Right lobe of liver (tissue), 6 donors: Measurements from ENCODE around the gene CPED1. TPM values are rescaled to one million over a fixed set of nuclear protein-coding genes. Genes with fewer than 3 reads are reported as not detected.

Source experiments
- ATAC-seq, 4 donors: fragments of 200-7000 bp; cut with Tn5 transposase; one replicate each; pipeline ENCODE4 v1.9.1; 2020; ENCODE audit warnings: mild to moderate bottlenecking in 4 of 4, moderate library complexity in 4 of 4
- DNase-seq, 3 donors: peaks; one replicate each; pipeline ENCODE4 v3.0.0-alpha.2; 2020
- H3K27ac ChIP-seq, 3 donors: fragments of 200-600 bp; one replicate each; pipeline ENCODE4 v1.8.0; 2022
- H3K27me3 ChIP-seq, 2 donors: fragments of 200-600 bp; one replicate each; pipeline ENCODE4 v1.8.0; 2022
- H3K36me3 ChIP-seq, 4 donors: fragments of 200-600 bp; sonication (generic) in 1 of 4; one replicate each; pipeline versions ENCODE4 v1.5.1 to v1.8.0; 2017 to 2022; ENCODE audit warnings: control low read depth in 1 of 4
- H3K4me1 ChIP-seq, 4 donors: fragments of 200-600 bp; sonication (generic) in 1 of 4; one replicate each; pipeline versions ENCODE4 v1.5.1 to v1.8.0; 2017 to 2022; ENCODE audit warnings: control low read depth in 1 of 4
- H3K4me3 ChIP-seq, 3 donors: fragments of 200-600 bp; one replicate each; pipeline ENCODE4 v1.8.0; 2022
- H3K9me3 ChIP-seq, 4 donors: fragments of 200-600 bp; sonication (generic) in 1 of 4; one replicate each; pipeline versions ENCODE4 v1.5.1 to v1.8.0; 2017 to 2022; ENCODE audit warnings: control low read depth in 1 of 4
- POLR2A ChIP-seq: fragments of 450-650 bp; IDR thresholded peaks from one replicate; pipeline ENCODE4 v1.6.1; 2017; ENCODE audit warnings: antibody characterized with exemption, mild to moderate bottlenecking
- WGBS: methylation state at CpG from one replicate; pipeline ENCODE4 v1.1.6; 2018; ENCODE audit warnings: low coverage, low lambda C conversion rate; ENCODE audit not compliant: insufficient coverage; ENCODE audit errors: missing lambda C conversion rate; 5-methylcytosine and 5-hydroxymethylcytosine counted together
- intact Hi-C, 2 donors: fragments of 100-400 bp; cut with DNase I; formaldehyde crosslinking; loops; one replicate each; pipeline versions ENCODE4 v1.11.2 to v1.14.1; 2022
- total RNA-seq, 6 experiments: library from RNA; depleted of rRNA in 2 of 6; stranded (reverse); fragments of >200 nt in 2 of 6; fragmentation: NEBNext Ultra II Directional in 3 of 6; extraction: Animal tissue kit (Norgen Biotek cat#: 25700) in 3 of 6; gene quantifications; one replicate each; pipeline versions ENCODE4 v1.1.0 to v1.2.4, GENCODE V29; 2016 to 2023
- TF ChIP-seq, protein P1 (sequence below), 4 donors: fragments of 200-600 bp in 3 of 4; fragments of 450-650 bp in 1 of 4; IDR thresholded peaks; one replicate each; pipeline versions ENCODE4 v1.5.1 to v1.8.0; 2016 to 2022; ENCODE audit warnings: antibody characterized with exemption in 4 of 4, mild to moderate bottlenecking in 2 of 4
- donor health status: DM: no; HTN: yes; CAD: no.
- donor health status: DM: no; HTN: no; CAD: no.
- donor health status: DM: no; HTN: no; CAD: no.
- donor health status: DM: no; HTN: yes; CAD: no.
- donor health status: DM: no; HTN: yes; CAD: no.

The CPED1 gene
- total RNA-seq, 6 experiments from 2014 or later: 24.3 to 45.8 (median 34.9) TPM

GRCh38 chr7:121187222-121187621, 198.7 kb downstream of the CPED1 start:
- intact Hi-C loops: no loop called here
- Histone ChIP-seq H3K27ac (no peak overlapping the region), H3K4me1 (no peaks in the 10 kb centered on the region), H3K27me3 (no peaks in the 10 kb centered on the region), H3K4me3 (no peak overlapping the region), H3K9me3 (no peaks in the 10 kb centered on the region), H3K36me3 (no peaks in the 10 kb centered on the region)
- 83% methylated on average over 3 of the region's 3 CpGs for WGBS
- ATAC-seq (no peak), DNase-seq (no peak)
- no peak for TF ChIP-seq POLR2A
- TF ChIP-seq, protein P1, sequence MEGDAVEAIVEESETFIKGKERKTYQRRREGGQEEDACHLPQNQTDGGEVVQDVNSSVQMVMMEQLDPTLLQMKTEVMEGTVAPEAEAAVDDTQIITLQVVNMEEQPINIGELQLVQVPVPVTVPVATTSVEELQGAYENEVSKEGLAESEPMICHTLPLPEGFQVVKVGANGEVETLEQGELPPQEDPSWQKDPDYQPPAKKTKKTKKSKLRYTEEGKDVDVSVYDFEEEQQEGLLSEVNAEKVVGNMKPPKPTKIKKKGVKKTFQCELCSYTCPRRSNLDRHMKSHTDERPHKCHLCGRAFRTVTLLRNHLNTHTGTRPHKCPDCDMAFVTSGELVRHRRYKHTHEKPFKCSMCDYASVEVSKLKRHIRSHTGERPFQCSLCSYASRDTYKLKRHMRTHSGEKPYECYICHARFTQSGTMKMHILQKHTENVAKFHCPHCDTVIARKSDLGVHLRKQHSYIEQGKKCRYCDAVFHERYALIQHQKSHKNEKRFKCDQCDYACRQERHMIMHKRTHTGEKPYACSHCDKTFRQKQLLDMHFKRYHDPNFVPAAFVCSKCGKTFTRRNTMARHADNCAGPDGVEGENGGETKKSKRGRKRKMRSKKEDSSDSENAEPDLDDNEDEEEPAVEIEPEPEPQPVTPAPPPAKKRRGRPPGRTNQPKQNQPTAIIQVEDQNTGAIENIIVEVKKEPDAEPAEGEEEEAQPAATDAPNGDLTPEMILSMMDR (IDR thresholded peaks at IDR 0.05): no peak

- ATAC-seq: peak in 1 of 4 donors; percentile 36
- DNase-seq: no peak
- Histone ChIP-seq H3K9me3 (no peaks in the 10 kb centered on the region), H3K4me3 (no peak overlapping the region), H3K27me3 (no peaks in the 10 kb centered on the region), H3K27ac (no peak overlapping the region), H3K4me1 (no peaks in the 10 kb centered on the region), H3K36me3 (no peaks in the 10 kb centered on the region)
- intact Hi-C loops: no loop called here
- TF ChIP-seq POLR2A: no peak
- TF ChIP-seq, protein P1 (IDR thresholded peaks at IDR 0.05): no peak
Observed at GRCh38 chr7:121187676-121188075, 199.2 kb downstream of the CPED1 start.

- H3K4me3 ChIP-seq: no peak overlapping the region
- no peaks in the 10 kb centered on the region for H3K9me3 ChIP-seq
- no peaks in the 10 kb centered on the region for H3K27me3 ChIP-seq
- intact Hi-C loops: no loop called here
- ATAC-seq: no peak
- H3K27ac ChIP-seq: no peak overlapping the region
- 80% methylated on average over 3 of the region's 3 CpGs for WGBS
- H3K4me1 ChIP-seq: no peaks in the 10 kb centered on the region
- TF ChIP-seq, protein P1 (IDR thresholded peaks at IDR 0.05): no peak
- no peak for TF ChIP-seq POLR2A
- DNase-seq: no peak
- H3K36me3 ChIP-seq: no peaks in the 10 kb centered on the region
Observed at GRCh38 chr7:121192834-121193233, 204.3 kb downstream of the CPED1 start.

DNA sequence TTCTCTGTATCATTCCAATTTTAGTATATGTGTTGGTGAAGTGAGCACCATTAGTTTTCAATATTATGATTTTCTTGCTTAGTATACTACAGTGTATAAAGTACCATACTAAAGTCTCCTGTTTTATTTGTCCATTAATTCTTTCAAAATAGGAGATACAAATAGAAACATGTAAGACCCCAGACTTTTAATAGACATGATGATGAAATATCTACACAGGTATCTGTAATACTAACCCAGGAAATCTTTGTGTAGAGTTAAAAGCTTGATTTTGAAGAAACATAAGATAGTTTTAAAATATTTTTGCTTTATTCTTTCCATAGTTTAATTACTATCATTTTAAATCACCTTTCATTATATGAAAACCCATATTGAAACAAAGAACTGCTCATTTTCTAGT, 206.5 kb downstream of the CPED1 start:
- ATAC-seq (no peak), DNase-seq (no peak)
- TF ChIP-seq POLR2A: no peak
- TF ChIP-seq, protein P1 (IDR thresholded peaks at IDR 0.05): no peak
- intact Hi-C loops: no loop called here
- Histone ChIP-seq H3K27me3 (no peaks in the 10 kb centered on the region), H3K4me1 (no peaks in the 10 kb centered on the region), H3K9me3 (no peaks in the 10 kb centered on the region), H3K4me3 (no peak overlapping the region), H3K36me3 (no peaks in the 10 kb centered on the region), H3K27ac (no peak overlapping the region)

DNA sequence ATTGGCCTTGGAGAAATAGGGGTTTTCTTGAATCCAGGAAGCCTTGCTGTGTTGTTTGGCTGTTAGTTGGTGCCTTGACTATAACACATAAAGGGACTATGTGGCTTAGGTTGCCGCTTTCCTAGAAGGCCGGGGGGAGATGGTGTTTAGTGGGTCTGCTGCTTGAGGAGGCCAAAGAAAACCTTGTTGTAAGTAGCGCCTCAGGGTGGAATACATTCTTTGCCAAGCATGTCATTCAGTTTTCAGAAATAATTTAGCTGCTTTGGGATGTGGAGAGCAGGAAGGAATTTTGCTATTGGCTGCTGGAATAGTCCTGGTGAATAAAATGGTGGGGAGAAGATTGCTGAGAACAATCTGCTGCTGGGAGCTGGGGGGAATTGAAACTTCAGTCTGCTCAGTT, 207.4 kb downstream of the CPED1 start:
- WGBS: 76% methylated on average over 2 of the region's 3 CpGs

More for the DNA sequence above, 207.4 kb downstream of the CPED1 start:
- H3K4me1 ChIP-seq: no peaks in the 10 kb centered on the region
- no peak for ATAC-seq
- H3K4me3 ChIP-seq: no peak overlapping the region
- H3K36me3 ChIP-seq: no peaks in the 10 kb centered on the region
- H3K27me3 ChIP-seq: no peaks in the 10 kb centered on the region
- intact Hi-C loops: no loop called here
- no peak overlapping the region for H3K27ac ChIP-seq
- H3K9me3 ChIP-seq: no peaks in the 10 kb centered on the region
- DNase-seq: no peak
- TF ChIP-seq POLR2A: no peak
- TF ChIP-seq, protein P1 (IDR thresholded peaks at IDR 0.05): no peak
